ENCODE measurements around the gene BCL7B.

DNA sequence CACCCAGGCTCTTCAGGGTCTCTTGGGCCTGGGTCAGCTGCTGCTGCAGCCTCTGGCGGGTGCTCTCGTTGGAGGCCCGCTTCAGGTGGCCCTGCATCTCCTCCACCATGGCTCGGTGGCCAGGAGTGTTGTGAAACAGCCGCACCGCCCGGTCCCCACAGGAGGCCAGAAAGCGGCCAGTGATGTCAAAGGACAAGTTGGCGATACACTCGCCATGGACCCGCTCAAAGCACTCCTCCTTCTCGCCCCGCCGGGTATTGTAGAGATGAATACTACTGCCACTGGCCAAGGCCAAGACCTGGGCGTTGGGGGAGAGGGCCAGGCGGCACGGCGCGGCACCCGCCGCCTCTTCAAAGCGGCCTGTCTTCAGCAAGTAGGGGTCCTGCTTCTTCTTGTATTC is 13.0 kb upstream of the BCL7B start:
- TF ChIP-seq, protein P1, sequence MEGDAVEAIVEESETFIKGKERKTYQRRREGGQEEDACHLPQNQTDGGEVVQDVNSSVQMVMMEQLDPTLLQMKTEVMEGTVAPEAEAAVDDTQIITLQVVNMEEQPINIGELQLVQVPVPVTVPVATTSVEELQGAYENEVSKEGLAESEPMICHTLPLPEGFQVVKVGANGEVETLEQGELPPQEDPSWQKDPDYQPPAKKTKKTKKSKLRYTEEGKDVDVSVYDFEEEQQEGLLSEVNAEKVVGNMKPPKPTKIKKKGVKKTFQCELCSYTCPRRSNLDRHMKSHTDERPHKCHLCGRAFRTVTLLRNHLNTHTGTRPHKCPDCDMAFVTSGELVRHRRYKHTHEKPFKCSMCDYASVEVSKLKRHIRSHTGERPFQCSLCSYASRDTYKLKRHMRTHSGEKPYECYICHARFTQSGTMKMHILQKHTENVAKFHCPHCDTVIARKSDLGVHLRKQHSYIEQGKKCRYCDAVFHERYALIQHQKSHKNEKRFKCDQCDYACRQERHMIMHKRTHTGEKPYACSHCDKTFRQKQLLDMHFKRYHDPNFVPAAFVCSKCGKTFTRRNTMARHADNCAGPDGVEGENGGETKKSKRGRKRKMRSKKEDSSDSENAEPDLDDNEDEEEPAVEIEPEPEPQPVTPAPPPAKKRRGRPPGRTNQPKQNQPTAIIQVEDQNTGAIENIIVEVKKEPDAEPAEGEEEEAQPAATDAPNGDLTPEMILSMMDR (IDR thresholded peaks at IDR 0.05): no peak
- TF ChIP-seq POLR2A (IDR thresholded peaks at IDR 0.05) (no peak), POLR2AphosphoS5 (IDR thresholded peaks at IDR 0.05) (no peak), EP300 (IDR thresholded peaks at IDR 0.05) (no peak)
